ENCODE results near the gene GPM6B.

The GPM6B gene

GRCh38 chrX:13808865-13809264, 8.0 kb downstream of the GPM6B start:
- no peaks in the 10 kb centered on the region for H3K9me2 ChIP-seq (replicated peaks; ENCODE audit: insufficient read depth, low read length)
- H3K4me2 ChIP-seq (ENCODE audit: low read depth, low read length, poor library complexity, severe bottlenecking), result no peak overlapping the region
- H3K36me3 ChIP-seq (ENCODE audit: low read length), result no peaks in the 10 kb centered on the region
- no peak overlapping the region for H2AFZ ChIP-seq (ENCODE audit: low read depth, low read length, severe bottlenecking)
- no peak overlapping the region for H3K9ac ChIP-seq (ENCODE audit: low read length)
- H4K20me1 ChIP-seq (ENCODE audit: low read depth, low read length), result no peaks in the 10 kb centered on the region
- no peaks in the 10 kb centered on the region for H3K27me3 ChIP-seq (ENCODE audit: low read length)
- TF ChIP-seq EZH2phosphoT487 (conservative IDR thresholded peaks at IDR 0.05; ENCODE audit: low read length), result no peak
- no peak for TF ChIP-seq CTCF (IDR thresholded peaks at IDR 0.05; ENCODE audit: insufficient read depth, low read length, poor library complexity, severe bottlenecking)
- H3K27ac ChIP-seq (ENCODE audit: low read depth, low read length), result no peak overlapping the region
- no peaks in the 10 kb centered on the region for H3F3A ChIP-seq (ENCODE audit: insufficient read depth)
- no peak overlapping the region for H3K4me3 ChIP-seq (ENCODE audit: insufficient read depth, low read length, poor library complexity, severe bottlenecking)
- H3K9me3 ChIP-seq (ENCODE audit: insufficient read depth, low read length), result no peaks in the 10 kb centered on the region
- no peaks in the 10 kb centered on the region for H3K79me2 ChIP-seq (ENCODE audit: insufficient read depth, low read length)

- TF ChIP-seq EZH2phosphoT487 (conservative IDR thresholded peaks at IDR 0.05; ENCODE audit: low read length) (no peak), CTCF (IDR thresholded peaks at IDR 0.05; ENCODE audit: insufficient read depth, low read length, poor library complexity, severe bottlenecking) (no peak)
- no peak overlapping the region for H3K4me3 ChIP-seq (ENCODE audit: insufficient read depth, low read length, poor library complexity, severe bottlenecking)
Observed at GRCh38 chrX:13808293-13808692, 8.6 kb downstream of the GPM6B start.

GRCh38 chrX:13805241-13805640, 11.7 kb downstream of the GPM6B start:
- no peak for TF ChIP-seq CTCF (IDR thresholded peaks at IDR 0.05; ENCODE audit: insufficient read depth, low read length, poor library complexity, severe bottlenecking)
- no peak for TF ChIP-seq EZH2phosphoT487 (conservative IDR thresholded peaks at IDR 0.05; ENCODE audit: low read length)
- Histone ChIP-seq H3K9me2 (replicated peaks; ENCODE audit: insufficient read depth, low read length) (no peaks in the 10 kb centered on the region), H3K9me3 (ENCODE audit: insufficient read depth, low read length) (no peaks in the 10 kb centered on the region), H3K27me3 (ENCODE audit: low read length) (no peaks in the 10 kb centered on the region), H3K36me3 (ENCODE audit: low read length) (no peaks in the 10 kb centered on the region), H3K27ac (ENCODE audit: low read depth, low read length) (no peak overlapping the region), H4K20me1 (ENCODE audit: low read depth, low read length) (no peaks in the 10 kb centered on the region), H2AFZ (ENCODE audit: low read depth, low read length, severe bottlenecking) (no peak overlapping the region), H3F3A (ENCODE audit: insufficient read depth) (no peaks in the 10 kb centered on the region), H3K9ac (ENCODE audit: low read length) (no peak overlapping the region), H3K79me2 (ENCODE audit: insufficient read depth, low read length) (no peaks in the 10 kb centered on the region), H3K4me2 (ENCODE audit: low read depth, low read length, poor library complexity, severe bottlenecking) (no peak overlapping the region), H3K4me3 (ENCODE audit: insufficient read depth, low read length, poor library complexity, severe bottlenecking) (no peak overlapping the region)

More at GRCh38 chrX:13808293-13808692, 8.6 kb downstream of the GPM6B start:
- Histone ChIP-seq H3K27ac (ENCODE audit: low read depth, low read length) (no peak overlapping the region), H3K9me2 (replicated peaks; ENCODE audit: insufficient read depth, low read length) (no peaks in the 10 kb centered on the region), H3K9ac (ENCODE audit: low read length) (no peak overlapping the region), H3K4me2 (ENCODE audit: low read depth, low read length, poor library complexity, severe bottlenecking) (no peak overlapping the region), H3K36me3 (ENCODE audit: low read length) (no peaks in the 10 kb centered on the region), H3K79me2 (ENCODE audit: insufficient read depth, low read length) (no peaks in the 10 kb centered on the region), H2AFZ (ENCODE audit: low read depth, low read length, severe bottlenecking) (no peak overlapping the region), H3K27me3 (ENCODE audit: low read length) (no peaks in the 10 kb centered on the region), H3K9me3 (ENCODE audit: insufficient read depth, low read length) (no peaks in the 10 kb centered on the region), H4K20me1 (ENCODE audit: low read depth, low read length) (no peaks in the 10 kb centered on the region), H3F3A (ENCODE audit: insufficient read depth) (no peaks in the 10 kb centered on the region)
